IPS DF 19.7 (cell line): ENCODE measurements around the gene DUOXA2.
"Not testable (repeated sequence)": the region's sequence is repeated elsewhere in the genome, so short reads cannot be mapped to it uniquely, and the experiment has no call there.

Experiments
- DNase-seq: peaks from one replicate; pipeline ENCODE4 v3.0.0-alpha.2; 2013; ENCODE audit warnings: low read depth, low spot score

DUOXA2 gene

GRCh38 chr15:45134682-45135604 lies 20.8 kb downstream of the DUOXA2 start:
- no peak for DNase-seq

- DNase-seq = not testable (repeated sequence)
Observed at GRCh38 chr15:45135705-45136377, 21.7 kb downstream of the DUOXA2 start.

GRCh38 chr15:45136378-45136764 lies 22.2 kb downstream of the DUOXA2 start:
- no peak for DNase-seq

- DNase-seq = no peak
Observed at GRCh38 chr15:45137703-45138102, 23.6 kb downstream of the DUOXA2 start.

- DNase-seq = no peak
Observed at GRCh38 chr15:45138814-45139765, 25.0 kb downstream of the DUOXA2 start.

- no peak for DNase-seq
Observed at GRCh38 chr15:45139770-45140169, 25.6 kb downstream of the DUOXA2 start.

- DNase-seq = no peak
Observed at GRCh38 chr15:45140557-45141250, 26.6 kb downstream of the DUOXA2 start.

- no peak for DNase-seq
Observed at GRCh38 chr15:45141386-45141785, 27.3 kb downstream of the DUOXA2 start.

- no peak for DNase-seq
Observed at GRCh38 chr15:45143056-45143455, 28.9 kb downstream of the DUOXA2 start.

GRCh38 chr15:45143946-45144345 lies 29.8 kb downstream of the DUOXA2 start:
- DNase-seq = no peak

GRCh38 chr15:45144775-45145174 lies 30.6 kb downstream of the DUOXA2 start:
- DNase-seq = no peak

- DNase-seq = no peak
Observed at GRCh38 chr15:45146405-45146804, 32.3 kb downstream of the DUOXA2 start.

- no peak for DNase-seq
Observed at GRCh38 chr15:45147606-45148005, 33.5 kb downstream of the DUOXA2 start.

GRCh38 chr15:45148076-45149059 lies 34.2 kb downstream of the DUOXA2 start:
- DNase-seq = no peak

- DNase-seq = no peak
Observed at GRCh38 chr15:45149060-45149459, 34.9 kb downstream of the DUOXA2 start.

GRCh38 chr15:45150481-45150880 lies 36.4 kb downstream of the DUOXA2 start:
- no peak for DNase-seq

GRCh38 chr15:45150997-45151396 lies 36.9 kb downstream of the DUOXA2 start:
- DNase-seq = no peak

- no peak for DNase-seq
Observed at GRCh38 chr15:45151998-45152828, 38.1 kb downstream of the DUOXA2 start.

GRCh38 chr15:45155739-45156138 lies 41.6 kb downstream of the DUOXA2 start:
- no peak for DNase-seq
